HepG2 (cell line): ENCODE measurements around the gene SEC31B. TPM values are rescaled to one million over a fixed set of nuclear protein-coding genes. Genes with fewer than 3 reads are reported as not detected.

ENCODE experiments used
- ARNTL ChIP-seq: sonication (generic); formaldehyde crosslinking; IDR thresholded peaks from 2 replicates; pipeline ENCODE4 v1.4.0; 2020; ENCODE audit warnings: mild to moderate bottlenecking, missing genetic modification reagents
- ATAD3A ChIP-seq: sonication (generic); formaldehyde crosslinking; IDR thresholded peaks from 2 replicates; pipeline ENCODE4 v1.4.0; 2020; ENCODE audit warnings: missing genetic modification reagents
- ETV5 ChIP-seq: IDR thresholded peaks from 2 replicates; pipeline ENCODE4 v1.6.1; 2018; ENCODE audit warnings: missing biosample characterization, missing genetic modification reagents, inconsistent platforms, borderline replicate concordance
- KDM3A ChIP-seq: IDR thresholded peaks from 2 replicates; pipeline ENCODE4 v1.6.1; 2018; ENCODE audit warnings: low read depth, missing compliant biosample characterization
- KDM5B ChIP-seq: sonication (generic); formaldehyde crosslinking; IDR thresholded peaks from 2 replicates; pipeline ENCODE4 v1.4.0; 2020; ENCODE audit warnings: missing genetic modification reagents, mild to moderate bottlenecking, borderline replicate concordance
- PCBP1 ChIP-seq: fragments of 200-400 bp; formaldehyde crosslinking; IDR thresholded peaks from 2 replicates; pipeline ENCODE4 v1.6.1; 2017; ENCODE audit warnings: mild to moderate bottlenecking, low read depth, low read length, borderline replicate concordance
- PPARG ChIP-seq: conservative IDR thresholded peaks from 2 replicates; pipeline ENCODE4 v1.6.1; 2016; ENCODE audit warnings: missing biosample characterization, missing genetic modification reagents
- SETDB1 ChIP-seq: sonication (generic); formaldehyde crosslinking; IDR thresholded peaks from 2 replicates; pipeline ENCODE4 v1.5.1; 2020; ENCODE audit warnings: missing genetic modification reagents, mild to moderate bottlenecking, borderline replicate concordance
- TBX2 ChIP-seq: sonication (generic); formaldehyde crosslinking; IDR thresholded peaks from 2 replicates; pipeline ENCODE4 v1.5.0; 2020; ENCODE audit warnings: missing genetic modification reagents, mild to moderate bottlenecking, borderline replicate concordance
- TRIM24 ChIP-seq: sonication (generic); formaldehyde crosslinking; IDR thresholded peaks from 2 replicates; pipeline ENCODE4 v1.8.0; 2022; ENCODE audit warnings: mild to moderate bottlenecking, missing genetic modification reagents
- ZNF44 ChIP-seq: sonication (generic); formaldehyde crosslinking; IDR thresholded peaks from 2 replicates; pipeline ENCODE4 v1.5.1; 2020; ENCODE audit warnings: mild to moderate bottlenecking, missing genetic modification reagents
- ZNF558 ChIP-seq: sonication (generic); formaldehyde crosslinking; IDR thresholded peaks from 2 replicates; pipeline ENCODE4 v1.9.0; 2022; ENCODE audit warnings: mild to moderate bottlenecking, missing genetic modification reagents, borderline replicate concordance
- ZNF598 ChIP-seq: sonication (generic); formaldehyde crosslinking; IDR thresholded peaks from 2 replicates; pipeline ENCODE4 v1.5.1; 2020; ENCODE audit warnings: mild to moderate bottlenecking, missing genetic modification reagents, borderline replicate concordance
- ZNF644 ChIP-seq: IDR thresholded peaks from 2 replicates; pipeline ENCODE4 v1.6.1; 2016; ENCODE audit warnings: low read depth
- ZNF674 ChIP-seq: sonication (generic); formaldehyde crosslinking; IDR thresholded peaks from 2 replicates; pipeline ENCODE4 v1.5.0; 2020; ENCODE audit warnings: low read depth, mild to moderate bottlenecking, missing genetic modification reagents
- ZNF724P ChIP-seq: sonication (generic); formaldehyde crosslinking; IDR thresholded peaks from 2 replicates; pipeline ENCODE4 v1.8.0; 2022; ENCODE audit warnings: missing genetic modification reagents, borderline replicate concordance
- ZNF782 ChIP-seq: sonication (generic); formaldehyde crosslinking; IDR thresholded peaks from 2 replicates; pipeline ENCODE4 v1.4.0; 2020; ENCODE audit warnings: missing genetic modification reagents, mild to moderate bottlenecking, borderline replicate concordance
- ZNF879 ChIP-seq: sonication (generic); formaldehyde crosslinking; IDR thresholded peaks from 2 replicates; pipeline ENCODE4 v1.8.1; 2023; ENCODE audit warnings: missing genetic modification reagents
- polyA plus RNA-seq, 8 experiments: library from polyadenylated mRNA; depleted of rRNA in 3 of 8; stranded (reverse) in 7 of 8; unstranded in 1 of 8; fragments of >200 nt; fragmentation: Illumina TruSeq in 4 of 8; extraction: Trizol in 4 of 8; gene quantifications; 2 replicates each; pipeline versions ENCODE4 v1.2.1 to v1.2.3, GENCODE V29; 2011 to 2016; ENCODE audit warnings: low read depth in 4 of 8, missing spikeins in 1 of 8, mixed read lengths in 1 of 8; ENCODE audit not compliant: insufficient read depth in 1 of 8
- total RNA-seq, 5 experiments: library from RNA; depleted of rRNA; stranded (reverse); fragments of >200 nt; fragmentation: Illumina TruSeq; extraction: Trizol; gene quantifications; 2 replicates each; pipeline ENCODE4 v1.2.3, GENCODE V29; 2016; ENCODE audit warnings: low read depth in 1 of 5
- TF ChIP-seq, protein P1 (sequence below): fragments of 450-650 bp; IDR thresholded peaks from 2 replicates; pipeline ENCODE4 v1.6.1; 2017; ENCODE audit warnings: mild to moderate bottlenecking
- TF ChIP-seq, protein P2 (sequence below): sonication (generic); formaldehyde crosslinking; IDR thresholded peaks from 2 replicates; pipeline ENCODE4 v1.5.0; 2020; ENCODE audit warnings: mild to moderate bottlenecking, missing genetic modification reagents
- TF ChIP-seq, protein P3 (sequence below): sonication (generic); formaldehyde crosslinking; IDR thresholded peaks from 2 replicates; pipeline ENCODE4 v1.8.1; 2022; ENCODE audit warnings: low read depth, mild to moderate bottlenecking, missing genetic modification reagents
- TF ChIP-seq, protein P4 (sequence below): sonication (generic); formaldehyde crosslinking; IDR thresholded peaks from 2 replicates; pipeline ENCODE4 v1.4.0; 2020; ENCODE audit warnings: mild to moderate bottlenecking, missing genetic modification reagents

The SEC31B gene
- total and polyA plus RNA-seq, 2 of the 13 experiments (the other 11 are each of a cell fraction or from before 2014, with no cell fraction given): 2.0 to 8.3 TPM

DNA sequence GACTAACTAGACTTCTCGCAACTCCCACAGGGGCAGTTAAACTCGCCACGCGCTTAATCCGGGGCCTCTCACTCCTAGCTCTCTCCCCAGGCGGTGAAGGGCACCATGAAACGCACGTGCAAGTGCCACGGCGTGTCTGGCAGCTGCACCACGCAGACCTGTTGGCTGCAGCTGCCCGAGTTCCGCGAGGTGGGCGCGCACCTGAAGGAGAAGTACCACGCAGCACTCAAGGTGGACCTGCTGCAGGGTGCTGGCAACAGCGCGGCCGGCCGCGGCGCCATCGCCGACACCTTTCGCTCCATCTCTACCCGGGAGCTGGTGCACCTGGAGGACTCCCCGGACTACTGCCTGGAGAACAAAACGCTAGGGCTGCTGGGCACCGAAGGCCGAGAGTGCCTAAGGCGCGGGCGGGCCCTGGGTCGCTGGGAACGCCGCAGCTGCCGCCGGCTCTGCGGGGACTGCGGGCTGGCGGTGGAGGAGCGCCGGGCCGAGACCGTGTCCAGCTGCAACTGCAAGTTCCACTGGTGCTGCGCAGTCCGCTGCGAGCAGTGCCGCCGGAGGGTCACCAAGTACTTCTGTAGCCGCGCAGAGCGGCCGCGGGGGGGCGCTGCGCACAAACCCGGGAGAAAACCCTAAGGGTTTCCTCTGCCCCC, 37.4 kb downstream of the SEC31B start (continued):
- TF ChIP-seq, protein P1, sequence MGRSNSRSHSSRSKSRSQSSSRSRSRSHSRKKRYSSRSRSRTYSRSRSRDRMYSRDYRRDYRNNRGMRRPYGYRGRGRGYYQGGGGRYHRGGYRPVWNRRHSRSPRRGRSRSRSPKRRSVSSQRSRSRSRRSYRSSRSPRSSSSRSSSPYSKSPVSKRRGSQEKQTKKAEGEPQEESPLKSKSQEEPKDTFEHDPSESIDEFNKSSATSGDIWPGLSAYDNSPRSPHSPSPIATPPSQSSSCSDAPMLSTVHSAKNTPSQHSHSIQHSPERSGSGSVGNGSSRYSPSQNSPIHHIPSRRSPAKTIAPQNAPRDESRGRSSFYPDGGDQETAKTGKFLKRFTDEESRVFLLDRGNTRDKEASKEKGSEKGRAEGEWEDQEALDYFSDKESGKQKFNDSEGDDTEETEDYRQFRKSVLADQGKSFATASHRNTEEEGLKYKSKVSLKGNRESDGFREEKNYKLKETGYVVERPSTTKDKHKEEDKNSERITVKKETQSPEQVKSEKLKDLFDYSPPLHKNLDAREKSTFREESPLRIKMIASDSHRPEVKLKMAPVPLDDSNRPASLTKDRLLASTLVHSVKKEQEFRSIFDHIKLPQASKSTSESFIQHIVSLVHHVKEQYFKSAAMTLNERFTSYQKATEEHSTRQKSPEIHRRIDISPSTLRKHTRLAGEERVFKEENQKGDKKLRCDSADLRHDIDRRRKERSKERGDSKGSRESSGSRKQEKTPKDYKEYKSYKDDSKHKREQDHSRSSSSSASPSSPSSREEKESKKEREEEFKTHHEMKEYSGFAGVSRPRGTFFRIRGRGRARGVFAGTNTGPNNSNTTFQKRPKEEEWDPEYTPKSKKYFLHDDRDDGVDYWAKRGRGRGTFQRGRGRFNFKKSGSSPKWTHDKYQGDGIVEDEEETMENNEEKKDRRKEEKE: no peak
- TF ChIP-seq ZNF44 (CRISPR knock-in tag) (no peak), ZNF782 (0 out of 2 replicates have a peak, but pooled peaks have one; percentile 82), ETV5 (no peak), ZNF879 (no peak), PCBP1 (no peak), SETDB1 (CRISPR knock-in tag) (no peak), ZNF674 (CRISPR knock-in tag) (no peak), ZNF598 (CRISPR knock-in tag) (no peak; the same call in 1 of the 2 replicates), PPARG (CRISPR knock-in tag) (no peak), KDM5B (CRISPR knock-in tag) (no peak), ZNF724P (CRISPR knock-in tag) (no peak; the same call in 1 of the 2 replicates), ZNF644 (CRISPR knock-in tag) (no peak), TBX2 (CRISPR knock-in tag) (no peak; the same call in 1 of the 2 replicates), ARNTL (CRISPR knock-in tag) (no peak), KDM3A (CRISPR knock-in tag) (peak; percentile 50; the same call in 1 of the 2 replicates), ZNF558 (CRISPR knock-in tag) (no peak; the same call in 1 of the 2 replicates), TRIM24 (CRISPR knock-in tag) (no peak), ATAD3A (CRISPR knock-in tag) (no peak)
- TF ChIP-seq, protein P2, sequence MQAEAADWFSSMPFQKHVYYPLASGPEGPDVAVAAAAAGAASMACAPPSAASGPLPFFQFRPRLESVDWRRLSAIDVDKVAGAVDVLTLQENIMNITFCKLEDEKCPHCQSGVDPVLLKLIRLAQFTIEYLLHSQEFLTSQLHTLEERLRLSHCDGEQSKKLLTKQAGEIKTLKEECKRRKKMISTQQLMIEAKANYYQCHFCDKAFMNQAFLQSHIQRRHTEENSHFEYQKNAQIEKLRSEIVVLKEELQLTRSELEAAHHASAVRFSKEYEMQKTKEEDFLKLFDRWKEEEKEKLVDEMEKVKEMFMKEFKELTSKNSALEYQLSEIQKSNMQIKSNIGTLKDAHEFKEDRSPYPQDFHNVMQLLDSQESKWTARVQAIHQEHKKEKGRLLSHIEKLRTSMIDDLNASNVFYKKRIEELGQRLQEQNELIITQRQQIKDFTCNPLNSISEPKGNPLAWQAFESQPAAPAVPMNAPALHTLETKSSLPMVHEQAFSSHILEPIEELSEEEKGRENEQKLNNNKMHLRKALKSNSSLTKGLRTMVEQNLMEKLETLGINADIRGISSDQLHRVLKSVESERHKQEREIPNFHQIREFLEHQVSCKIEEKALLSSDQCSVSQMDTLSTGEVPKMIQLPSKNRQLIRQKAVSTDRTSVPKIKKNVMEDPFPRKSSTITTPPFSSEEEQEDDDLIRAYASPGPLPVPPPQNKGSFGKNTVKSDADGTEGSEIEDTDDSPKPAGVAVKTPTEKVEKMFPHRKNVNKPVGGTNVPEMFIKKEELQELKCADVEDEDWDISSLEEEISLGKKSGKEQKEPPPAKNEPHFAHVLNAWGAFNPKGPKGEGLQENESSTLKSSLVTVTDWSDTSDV (CRISPR knock-in tag): 0 out of 2 replicates have a peak, but pooled peaks have one; percentile 40
- TF ChIP-seq, protein P3, sequence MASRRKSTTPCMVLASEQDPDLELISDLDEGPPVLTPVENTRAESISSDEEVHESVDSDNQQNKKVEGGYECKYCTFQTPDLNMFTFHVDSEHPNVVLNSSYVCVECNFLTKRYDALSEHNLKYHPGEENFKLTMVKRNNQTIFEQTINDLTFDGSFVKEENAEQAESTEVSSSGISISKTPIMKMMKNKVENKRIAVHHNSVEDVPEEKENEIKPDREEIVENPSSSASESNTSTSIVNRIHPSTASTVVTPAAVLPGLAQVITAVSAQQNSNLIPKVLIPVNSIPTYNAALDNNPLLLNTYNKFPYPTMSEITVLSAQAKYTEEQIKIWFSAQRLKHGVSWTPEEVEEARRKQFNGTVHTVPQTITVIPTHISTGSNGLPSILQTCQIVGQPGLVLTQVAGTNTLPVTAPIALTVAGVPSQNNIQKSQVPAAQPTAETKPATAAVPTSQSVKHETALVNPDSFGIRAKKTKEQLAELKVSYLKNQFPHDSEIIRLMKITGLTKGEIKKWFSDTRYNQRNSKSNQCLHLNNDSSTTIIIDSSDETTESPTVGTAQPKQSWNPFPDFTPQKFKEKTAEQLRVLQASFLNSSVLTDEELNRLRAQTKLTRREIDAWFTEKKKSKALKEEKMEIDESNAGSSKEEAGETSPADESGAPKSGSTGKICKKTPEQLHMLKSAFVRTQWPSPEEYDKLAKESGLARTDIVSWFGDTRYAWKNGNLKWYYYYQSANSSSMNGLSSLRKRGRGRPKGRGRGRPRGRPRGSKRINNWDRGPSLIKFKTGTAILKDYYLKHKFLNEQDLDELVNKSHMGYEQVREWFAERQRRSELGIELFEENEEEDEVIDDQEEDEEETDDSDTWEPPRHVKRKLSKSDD: no peak
- TF ChIP-seq, protein P4, sequence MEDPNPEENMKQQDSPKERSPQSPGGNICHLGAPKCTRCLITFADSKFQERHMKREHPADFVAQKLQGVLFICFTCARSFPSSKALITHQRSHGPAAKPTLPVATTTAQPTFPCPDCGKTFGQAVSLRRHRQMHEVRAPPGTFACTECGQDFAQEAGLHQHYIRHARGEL (CRISPR knock-in tag): no peak
